DND-41 (cell line): Measurements from ENCODE around the gene TMEFF2.

Experiments
- ATAC-seq: fragments of 200-7000 bp; cut with Tn5 transposase; 3 replicates; pipeline ENCODE4 v1.9.1; 2021; ENCODE audit warnings: low read depth; ENCODE audit not compliant: insufficient read depth
- DNase-seq: peaks from one replicate; pipeline ENCODE4 v3.0.0-alpha.2; 2020
- H2AFZ ChIP-seq: 2 replicates; pipeline ENCODE4 v1.6.0; 2012; ENCODE audit warnings: low read depth, low read length
- H3K27ac ChIP-seq: 2 replicates; pipeline ENCODE4 v1.5.1; 2012; ENCODE audit warnings: low read length, inconsistent platforms
- H3K27me3 ChIP-seq: fragments of 200-600 bp; sonication (generic); 2 replicates; pipeline ENCODE4 v1.6.0; 2012; ENCODE audit warnings: low read length, mild to moderate bottlenecking, inconsistent platforms; ENCODE audit not compliant: insufficient read depth, poor library complexity
- H3K36me3 ChIP-seq: 2 replicates; pipeline ENCODE4 v1.5.1; 2012; ENCODE audit warnings: low read length, inconsistent platforms; ENCODE audit not compliant: insufficient read depth
- H3K4me1 ChIP-seq: 2 replicates; pipeline ENCODE4 v1.5.1; 2012; ENCODE audit warnings: mild to moderate bottlenecking, low read length; ENCODE audit not compliant: insufficient read depth
- H3K4me2 ChIP-seq: 2 replicates; pipeline ENCODE4 v1.6.0; 2012; ENCODE audit warnings: mild to moderate bottlenecking, moderate library complexity, low read length, inconsistent platforms; ENCODE audit not compliant: insufficient read depth
- H3K4me3 ChIP-seq, 2 experiments: fragments of 200-600 bp in 1 of 2; shearing (Covaris generic) in 1 of 2; 2 replicates each; pipeline ENCODE4 v1.5.1; 2012 to 2016; ENCODE audit warnings: inconsistent platforms in 2 of 2, low read length in 2 of 2, mild to moderate bottlenecking in 2 of 2, low read depth in 1 of 2, moderate library complexity in 1 of 2
- H3K79me2 ChIP-seq: 2 replicates; pipeline ENCODE4 v1.6.0; 2012; ENCODE audit warnings: low read length, inconsistent platforms; ENCODE audit not compliant: insufficient read depth
- H3K9ac ChIP-seq: 2 replicates; pipeline ENCODE4 v1.6.0; 2012; ENCODE audit warnings: low read depth, mild to moderate bottlenecking, inconsistent platforms, low read length, moderate library complexity
- H3K9me3 ChIP-seq: 2 replicates; pipeline ENCODE4 v1.5.1; 2012; ENCODE audit warnings: low read length, moderate library complexity, mild to moderate bottlenecking, inconsistent platforms; ENCODE audit not compliant: insufficient read depth, severe bottlenecking
- H4K20me1 ChIP-seq: 2 replicates; pipeline ENCODE4 v1.6.0; 2012; ENCODE audit warnings: low read length; ENCODE audit not compliant: insufficient read depth
- EZH2 ChIP-seq: IDR thresholded peaks from 3 replicates; pipeline ENCODE4 v1.6.1; 2012; ENCODE audit warnings: borderline replicate concordance, low read depth, mild to moderate bottlenecking, moderate library complexity, low read length, inconsistent platforms; ENCODE audit not compliant: severe bottlenecking
- TF ChIP-seq, protein P1 (sequence below): IDR thresholded peaks from 2 replicates; pipeline ENCODE4 v1.5.1; 2012; ENCODE audit warnings: borderline replicate concordance, low read length, moderate library complexity, mild to moderate bottlenecking; ENCODE audit not compliant: poor library complexity, severe bottlenecking; ENCODE audit errors: extremely low read depth

TMEFF2 gene

DNA sequence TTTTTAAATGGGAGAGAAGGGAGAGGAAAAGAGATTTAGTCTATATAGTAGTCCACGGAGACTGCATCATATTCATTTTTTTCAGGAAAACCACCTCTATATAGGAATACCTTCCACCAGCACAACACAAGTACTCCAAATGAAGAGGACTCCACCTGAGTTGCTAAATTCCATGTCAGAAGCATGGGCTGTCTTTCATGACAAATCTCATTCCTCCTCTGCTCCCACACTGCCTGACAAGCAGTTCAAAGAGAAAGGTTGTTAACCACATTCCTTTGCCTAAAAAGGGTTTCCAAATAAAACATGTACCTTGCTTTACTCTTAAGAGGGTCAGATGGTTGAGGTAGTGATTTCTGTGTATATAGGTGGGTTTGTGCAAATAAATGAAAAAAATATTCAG is 122.0 kb downstream of the TMEFF2 start:
- TF ChIP-seq, protein P1, sequence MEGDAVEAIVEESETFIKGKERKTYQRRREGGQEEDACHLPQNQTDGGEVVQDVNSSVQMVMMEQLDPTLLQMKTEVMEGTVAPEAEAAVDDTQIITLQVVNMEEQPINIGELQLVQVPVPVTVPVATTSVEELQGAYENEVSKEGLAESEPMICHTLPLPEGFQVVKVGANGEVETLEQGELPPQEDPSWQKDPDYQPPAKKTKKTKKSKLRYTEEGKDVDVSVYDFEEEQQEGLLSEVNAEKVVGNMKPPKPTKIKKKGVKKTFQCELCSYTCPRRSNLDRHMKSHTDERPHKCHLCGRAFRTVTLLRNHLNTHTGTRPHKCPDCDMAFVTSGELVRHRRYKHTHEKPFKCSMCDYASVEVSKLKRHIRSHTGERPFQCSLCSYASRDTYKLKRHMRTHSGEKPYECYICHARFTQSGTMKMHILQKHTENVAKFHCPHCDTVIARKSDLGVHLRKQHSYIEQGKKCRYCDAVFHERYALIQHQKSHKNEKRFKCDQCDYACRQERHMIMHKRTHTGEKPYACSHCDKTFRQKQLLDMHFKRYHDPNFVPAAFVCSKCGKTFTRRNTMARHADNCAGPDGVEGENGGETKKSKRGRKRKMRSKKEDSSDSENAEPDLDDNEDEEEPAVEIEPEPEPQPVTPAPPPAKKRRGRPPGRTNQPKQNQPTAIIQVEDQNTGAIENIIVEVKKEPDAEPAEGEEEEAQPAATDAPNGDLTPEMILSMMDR: no peak
- no peak for TF ChIP-seq EZH2
- H3K4me3 ChIP-seq: no peak overlapping the region
- no peak overlapping the region for H3K9ac ChIP-seq
- peaks cover 7% of the 10 kb centered on the region for H3K27me3 ChIP-seq
- no peaks in the 10 kb centered on the region for H4K20me1 ChIP-seq
- H2AFZ ChIP-seq: no peak overlapping the region
- H3K9me3 ChIP-seq: no peaks in the 10 kb centered on the region
- no peak for DNase-seq
- no peak overlapping the region for H3K27ac ChIP-seq
- H3K36me3 ChIP-seq: no peaks in the 10 kb centered on the region
- no peaks in the 10 kb centered on the region for H3K4me1 ChIP-seq
- no peak overlapping the region for H3K4me2 ChIP-seq
- no peak for ATAC-seq
- no peaks in the 10 kb centered on the region for H3K79me2 ChIP-seq

DNA sequence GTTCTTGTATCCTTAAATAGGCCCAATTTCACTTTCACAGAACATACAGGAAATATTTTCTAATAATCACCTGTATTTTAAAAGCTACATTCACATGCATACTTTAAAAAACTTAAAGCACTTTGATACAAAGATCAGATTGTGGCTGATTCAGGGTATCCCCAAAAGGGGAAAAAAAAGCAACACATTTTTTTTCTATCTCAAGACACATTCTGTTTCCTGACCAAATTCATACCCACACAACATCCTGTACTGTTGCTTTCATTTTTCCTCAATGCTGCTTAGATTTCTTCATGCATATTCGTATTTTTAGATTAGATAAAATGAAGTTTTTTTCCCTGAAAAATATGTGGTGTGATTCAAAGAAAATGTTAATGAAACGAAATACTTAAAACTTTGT is 122.5 kb downstream of the TMEFF2 start:
- Histone ChIP-seq H3K4me2 (no peak overlapping the region), H3K27me3 (peaks cover 7% of the 10 kb centered on the region), H3K36me3 (no peaks in the 10 kb centered on the region)

DNA sequence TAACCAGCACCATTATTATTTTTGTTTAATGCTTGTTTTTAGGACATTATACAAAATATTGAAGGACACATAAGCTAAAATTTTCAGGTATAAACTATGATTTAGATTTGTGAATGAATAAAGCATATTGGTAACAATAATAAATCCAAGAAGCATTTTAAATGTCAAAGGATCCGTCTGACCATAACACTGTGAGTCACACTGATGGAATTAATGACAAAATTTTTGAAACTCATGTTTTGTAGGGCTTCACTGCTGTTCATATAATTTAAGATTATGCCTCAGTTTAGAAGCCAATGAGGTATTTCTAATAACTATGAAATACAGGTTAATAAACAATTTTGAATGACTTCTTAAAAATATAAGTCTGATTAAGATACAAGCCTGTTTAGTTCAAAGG is 124.6 kb downstream of the TMEFF2 start:
- Histone ChIP-seq H3K79me2 (no peaks in the 10 kb centered on the region), H4K20me1 (no peaks in the 10 kb centered on the region), H2AFZ (no peak overlapping the region), H3K4me2 (no peak overlapping the region), H3K9me3 (no peaks in the 10 kb centered on the region), H3K4me1 (no peaks in the 10 kb centered on the region), H3K4me3 (no peak overlapping the region), H3K27ac (no peak overlapping the region), H3K27me3 (peaks cover 5% of the 10 kb centered on the region), H3K9ac (no peak overlapping the region), H3K36me3 (no peaks in the 10 kb centered on the region)
- ATAC-seq (no peak), DNase-seq (no peak)
- no peak for TF ChIP-seq EZH2
- TF ChIP-seq, protein P1: no peak

More for the DNA sequence above, 122.5 kb downstream of the TMEFF2 start:
- H3K4me1 ChIP-seq: no peaks in the 10 kb centered on the region
- no peak overlapping the region for H3K27ac ChIP-seq
- no peak overlapping the region for H2AFZ ChIP-seq
- no peaks in the 10 kb centered on the region for H3K9me3 ChIP-seq
- no peak for TF ChIP-seq EZH2
- TF ChIP-seq, protein P1: no peak
- no peak overlapping the region for H3K4me3 ChIP-seq
- no peaks in the 10 kb centered on the region for H3K79me2 ChIP-seq
- DNase-seq (no peak), ATAC-seq (no peak)
- H4K20me1 ChIP-seq: no peaks in the 10 kb centered on the region
- no peak overlapping the region for H3K9ac ChIP-seq

DNA sequence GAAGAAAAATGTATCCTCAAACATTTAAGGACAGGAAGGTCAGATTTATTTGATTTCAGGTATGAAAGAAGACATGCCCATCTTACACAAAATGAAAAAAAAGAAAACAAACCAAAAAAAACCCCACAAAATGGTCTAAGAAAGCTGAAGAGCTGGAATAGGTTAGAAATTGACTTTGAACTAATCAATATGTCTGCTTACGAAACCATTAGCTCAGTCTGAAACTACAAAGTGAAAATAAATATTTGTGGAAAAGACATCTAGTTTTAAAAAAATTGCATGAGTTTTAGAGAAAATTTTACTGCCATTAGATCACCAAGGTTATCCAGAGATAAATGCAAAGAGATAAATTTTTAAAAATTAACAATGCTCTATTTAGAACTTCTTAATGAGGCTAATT is 125.3 kb downstream of the TMEFF2 start:
- H3K4me2 ChIP-seq: no peak overlapping the region
- H3K36me3 ChIP-seq: no peaks in the 10 kb centered on the region
- H2AFZ ChIP-seq: no peak overlapping the region
- DNase-seq (no peak), ATAC-seq (no peak)
- H3K9ac ChIP-seq: no peak overlapping the region
- H3K9me3 ChIP-seq: no peaks in the 10 kb centered on the region
- H3K27me3 ChIP-seq: peaks cover 5% of the 10 kb centered on the region
- no peaks in the 10 kb centered on the region for H3K79me2 ChIP-seq
- no peak overlapping the region for H3K4me3 ChIP-seq
- H3K27ac ChIP-seq: no peak overlapping the region
- no peaks in the 10 kb centered on the region for H4K20me1 ChIP-seq
- TF ChIP-seq EZH2: no peak
- TF ChIP-seq, protein P1: no peak
- no peaks in the 10 kb centered on the region for H3K4me1 ChIP-seq
